Measurements from ENCODE around the gene FAM241B.

The FAM241B gene

DNA sequence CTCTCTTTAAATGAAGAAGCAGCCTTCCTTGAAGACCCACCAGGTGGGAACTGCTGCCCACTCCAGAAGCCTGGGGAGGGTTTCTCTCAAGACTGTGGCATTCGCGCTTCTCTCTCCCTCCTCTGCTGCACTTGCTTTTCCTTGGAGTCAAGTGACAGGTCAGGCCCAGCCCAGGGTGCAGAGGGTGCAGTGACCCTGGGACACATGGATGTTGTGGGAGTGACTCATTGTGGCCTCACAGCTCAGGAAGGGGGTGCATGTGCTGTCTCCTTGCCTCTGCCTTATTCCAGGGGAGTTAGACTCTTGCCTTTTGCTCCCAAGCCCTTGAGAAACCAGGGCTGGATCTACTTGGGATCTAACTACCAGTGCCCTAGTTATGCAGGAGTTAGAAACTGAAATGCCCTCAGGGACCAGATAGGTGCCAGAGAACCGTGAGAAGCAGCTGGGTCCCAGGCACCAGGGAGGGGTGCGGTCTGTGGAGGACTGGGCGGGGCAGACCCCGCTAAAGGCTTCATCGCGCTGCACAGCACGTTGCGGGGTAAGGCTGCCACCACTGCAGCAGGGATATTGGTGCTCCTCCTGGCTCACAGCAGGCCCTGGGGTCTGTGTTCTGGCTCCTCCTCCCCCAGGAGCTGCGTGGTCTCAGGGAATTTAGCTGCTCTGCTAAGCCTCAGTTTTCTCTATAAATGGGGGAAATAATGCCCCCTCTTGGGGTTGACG, 11.4 kb downstream of the FAM241B start:
- no peak for ATAC-seq (ENCODE audit: low read depth)
- TF ChIP-seq CTCF (IDR thresholded peaks at IDR 0.05; ENCODE audit: poor library complexity, severe bottlenecking): no peak
- Histone ChIP-seq H3K27ac (ENCODE audit: poor library complexity, severe bottlenecking) (no peak overlapping the region), H3K9me3 (ENCODE audit: severe bottlenecking) (no peaks in the 10 kb centered on the region), H3K36me3 (ENCODE audit: low read depth) (no peaks in the 10 kb centered on the region), H3K4me3 (ENCODE audit: severe bottlenecking) (no peak overlapping the region), H3K27me3 (ENCODE audit: insufficient read depth, poor library complexity, severe bottlenecking) (no peaks in the 10 kb centered on the region), H3K4me1 (ENCODE audit: insufficient read depth, poor library complexity, severe bottlenecking) (peaks cover 8% of the 10 kb centered on the region)
- peak; percentile 44 for DNase-seq (ENCODE audit: low spot score)

DNA sequence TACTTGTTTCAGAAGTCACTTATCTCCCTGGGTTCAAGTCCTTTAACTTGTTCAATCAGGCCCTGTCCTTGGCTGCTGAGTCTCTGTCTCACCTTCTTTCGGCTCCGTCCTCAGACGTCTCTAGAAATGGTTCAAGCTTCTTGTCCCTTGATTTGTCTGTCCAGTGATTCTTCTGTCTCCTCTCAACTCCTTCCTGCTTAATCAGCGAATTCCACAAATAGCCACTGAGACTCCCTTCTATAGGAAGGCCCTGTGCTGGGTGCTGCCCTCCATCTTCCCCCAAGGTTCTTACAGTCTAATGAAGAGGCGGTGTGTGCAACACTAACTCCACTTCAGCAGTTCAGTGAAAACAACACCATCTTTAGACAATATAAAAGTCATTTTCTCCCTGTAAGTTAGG, 12.7 kb downstream of the FAM241B start:
- ATAC-seq (ENCODE audit: low read depth) (no peak), DNase-seq (ENCODE audit: low spot score) (peak; percentile 8)
- peaks cover 8% of the 10 kb centered on the region for H3K4me1 ChIP-seq (ENCODE audit: insufficient read depth, poor library complexity, severe bottlenecking)
- H3K27ac ChIP-seq (ENCODE audit: poor library complexity, severe bottlenecking): no peak overlapping the region
- no peak for TF ChIP-seq CTCF (IDR thresholded peaks at IDR 0.05; ENCODE audit: poor library complexity, severe bottlenecking)
- no peak overlapping the region for H3K4me3 ChIP-seq (ENCODE audit: severe bottlenecking)
- no peaks in the 10 kb centered on the region for H3K36me3 ChIP-seq (ENCODE audit: low read depth)
- H3K27me3 ChIP-seq (ENCODE audit: insufficient read depth, poor library complexity, severe bottlenecking): no peaks in the 10 kb centered on the region
- H3K9me3 ChIP-seq (ENCODE audit: severe bottlenecking): no peaks in the 10 kb centered on the region

GRCh38 chr10:69643779-69644657, 14.0 kb downstream of the FAM241B start:
- Histone ChIP-seq H3K27ac (ENCODE audit: poor library complexity, severe bottlenecking) (no peak overlapping the region), H3K36me3 (ENCODE audit: low read depth) (no peaks in the 10 kb centered on the region), H3K4me3 (ENCODE audit: severe bottlenecking) (no peak overlapping the region), H3K27me3 (ENCODE audit: insufficient read depth, poor library complexity, severe bottlenecking) (no peaks in the 10 kb centered on the region), H3K4me1 (ENCODE audit: insufficient read depth, poor library complexity, severe bottlenecking) (peaks cover 8% of the 10 kb centered on the region), H3K9me3 (ENCODE audit: severe bottlenecking) (no peaks in the 10 kb centered on the region)
- peak; percentile 8; the same call in 1 of the 3 replicates for ATAC-seq (ENCODE audit: low read depth)
- peak; percentile 44 for DNase-seq (ENCODE audit: low spot score)
- TF ChIP-seq CTCF (IDR thresholded peaks at IDR 0.05; ENCODE audit: poor library complexity, severe bottlenecking): no peak

DNA sequence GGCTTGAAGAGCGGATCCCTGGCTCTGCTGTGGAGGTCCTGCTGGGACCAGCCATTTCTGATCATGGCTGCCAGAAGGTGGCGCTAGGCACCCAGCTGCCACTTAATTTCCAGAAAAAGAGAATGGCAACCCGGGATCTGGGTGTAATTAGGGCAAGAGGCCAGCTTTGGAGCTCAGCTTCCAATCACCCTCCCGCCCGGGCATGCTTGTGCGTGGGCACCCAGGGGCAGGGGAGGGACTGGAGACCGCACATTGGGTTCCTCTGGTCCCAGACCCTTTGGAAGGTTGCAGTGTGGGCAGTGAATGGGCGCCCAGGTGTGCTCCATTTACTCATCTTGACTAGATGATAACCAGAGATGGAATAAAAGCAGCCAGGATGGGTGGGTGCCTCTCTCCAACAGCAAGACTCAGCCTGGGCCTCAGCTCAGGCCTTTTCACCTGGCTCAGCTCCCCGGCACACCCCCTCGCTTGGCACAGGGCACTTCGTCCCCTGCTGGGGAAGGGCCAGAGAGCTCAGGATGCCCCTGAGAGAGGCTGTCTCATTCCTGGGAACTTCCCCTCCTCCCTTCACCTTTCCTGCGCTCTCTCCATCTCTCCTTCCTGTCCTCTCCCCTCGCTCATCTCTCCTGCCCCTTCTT, 14.7 kb downstream of the FAM241B start:
- peaks cover 4% of the 10 kb centered on the region for H3K4me1 ChIP-seq (ENCODE audit: insufficient read depth, poor library complexity, severe bottlenecking)
- no peak overlapping the region for H3K27ac ChIP-seq (ENCODE audit: poor library complexity, severe bottlenecking)
- H3K4me3 ChIP-seq (ENCODE audit: severe bottlenecking): no peak overlapping the region
- DNase-seq (ENCODE audit: low spot score) (peak; percentile 19), ATAC-seq (ENCODE audit: low read depth) (peak; percentile 59)
- TF ChIP-seq CTCF (IDR thresholded peaks at IDR 0.05; ENCODE audit: poor library complexity, severe bottlenecking): peak; percentile 89
- H3K36me3 ChIP-seq (ENCODE audit: low read depth): no peaks in the 10 kb centered on the region
- no peaks in the 10 kb centered on the region for H3K9me3 ChIP-seq (ENCODE audit: severe bottlenecking)
- H3K27me3 ChIP-seq (ENCODE audit: insufficient read depth, poor library complexity, severe bottlenecking): no peaks in the 10 kb centered on the region

All from RWPE2 (cell line).